ENCODE data around the gene HCAR2. TPM values are rescaled to one million over a fixed set of nuclear protein-coding genes. Genes with fewer than 3 reads are reported as not detected.
"Not testable (repeated sequence)": the region's sequence is repeated elsewhere in the genome, so short reads cannot be mapped to it uniquely, and the experiment has no call there.

The HCAR2 gene
- total RNA-seq, 1 donor from 2014 or later, result not detected

DNA sequence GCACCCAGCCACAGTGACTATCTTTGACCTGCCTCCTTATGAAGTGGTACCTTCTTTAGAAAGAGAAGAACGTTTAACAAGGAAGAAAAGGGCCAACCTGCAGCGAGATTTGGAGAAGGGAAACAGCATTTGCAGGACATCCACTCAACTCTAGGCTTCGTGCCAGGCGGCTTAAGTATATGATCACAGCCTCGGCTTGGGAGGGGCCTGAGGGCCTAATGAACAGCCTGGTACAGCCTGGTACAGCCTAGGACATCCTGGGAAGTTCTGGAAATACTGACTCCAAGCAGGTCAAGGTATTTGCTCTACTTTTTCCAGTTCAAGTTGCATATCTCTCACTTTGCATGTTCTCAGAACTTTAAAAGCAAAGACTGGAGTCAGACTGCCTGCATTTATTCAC lies 16.1 kb downstream of the HCAR2 start:
- no peak overlapping the region for H3K4me3 Mint-ChIP-seq (ENCODE audit: unreplicated experiment)
- no peak for DNase-seq
- no peaks in the 10 kb centered on the region for H3K4me1 Mint-ChIP-seq (ENCODE audit: low read depth, unreplicated experiment)
- H3K27ac Mint-ChIP-seq (ENCODE audit: unreplicated experiment), result no peak overlapping the region
- H3K9me3 Mint-ChIP-seq (ENCODE audit: unreplicated experiment), result no peaks in the 10 kb centered on the region
- TF ChIP-seq CTCF (IDR thresholded peaks at IDR 0.05; ENCODE audit: partially characterized antibody, unreplicated experiment), result no peak
- no peaks in the 10 kb centered on the region for H3K27me3 Mint-ChIP-seq (ENCODE audit: unreplicated experiment)
- no peaks in the 10 kb centered on the region for H3K36me3 Mint-ChIP-seq (ENCODE audit: unreplicated experiment)

DNA sequence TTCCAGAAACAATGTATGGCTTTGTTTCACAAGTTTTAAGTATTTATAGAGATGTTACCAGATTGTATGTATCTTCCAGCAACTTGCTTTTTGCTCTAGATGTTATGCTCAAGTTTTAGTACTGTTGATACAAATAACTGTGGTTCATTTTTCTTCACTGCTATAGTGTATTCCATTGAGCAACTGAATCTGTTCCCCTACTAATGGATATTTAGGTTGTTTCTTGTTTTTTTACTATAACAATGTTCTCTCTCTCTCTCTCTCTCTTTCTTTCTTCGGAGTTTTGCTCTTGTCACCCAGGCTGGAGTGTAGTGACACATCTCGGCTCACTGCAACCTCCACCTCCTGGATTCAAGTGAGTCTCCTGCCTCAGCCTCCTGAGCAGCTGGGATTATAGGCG lies 16.6 kb downstream of the HCAR2 start:
- no peak overlapping the region for H3K4me3 Mint-ChIP-seq (ENCODE audit: unreplicated experiment)
- H3K9me3 Mint-ChIP-seq (ENCODE audit: unreplicated experiment), result no peaks in the 10 kb centered on the region
- no peak for DNase-seq
- no peak overlapping the region for H3K27ac Mint-ChIP-seq (ENCODE audit: unreplicated experiment)
- no peaks in the 10 kb centered on the region for H3K4me1 Mint-ChIP-seq (ENCODE audit: low read depth, unreplicated experiment)
- H3K27me3 Mint-ChIP-seq (ENCODE audit: unreplicated experiment), result no peaks in the 10 kb centered on the region
- H3K36me3 Mint-ChIP-seq (ENCODE audit: unreplicated experiment), result no peaks in the 10 kb centered on the region
- TF ChIP-seq CTCF (IDR thresholded peaks at IDR 0.05; ENCODE audit: partially characterized antibody, unreplicated experiment), result no peak

- Mint-ChIP-seq H3K27me3 (ENCODE audit: unreplicated experiment) (peaks cover 2% of the 10 kb centered on the region), H3K36me3 (ENCODE audit: unreplicated experiment) (no peaks in the 10 kb centered on the region), H3K4me1 (ENCODE audit: low read depth, unreplicated experiment) (no peaks in the 10 kb centered on the region)
Observed at GRCh38 chr12:122684297-122684813, 18.8 kb downstream of the HCAR2 start.

GRCh38 chr12:122681814-122682213 lies 21.3 kb downstream of the HCAR2 start:
- Mint-ChIP-seq H3K27me3 (ENCODE audit: unreplicated experiment) (peaks cover 2% of the 10 kb centered on the region), H3K27ac (ENCODE audit: unreplicated experiment) (no peak overlapping the region)

More at GRCh38 chr12:122684297-122684813, 18.8 kb downstream of the HCAR2 start:
- no peak for DNase-seq
- no peaks in the 10 kb centered on the region for H3K9me3 Mint-ChIP-seq (ENCODE audit: unreplicated experiment)
- no peak overlapping the region for H3K27ac Mint-ChIP-seq (ENCODE audit: unreplicated experiment)
- TF ChIP-seq CTCF (IDR thresholded peaks at IDR 0.05; ENCODE audit: partially characterized antibody, unreplicated experiment), result no peak
- H3K4me3 Mint-ChIP-seq (ENCODE audit: unreplicated experiment), result no peak overlapping the region

GRCh38 chr12:122680989-122681388 lies 22.2 kb downstream of the HCAR2 start:
- not testable (repeated sequence) for H3K27ac Mint-ChIP-seq (ENCODE audit: unreplicated experiment); H3K4me3 Mint-ChIP-seq (ENCODE audit: unreplicated experiment); DNase-seq; H3K4me1 Mint-ChIP-seq (ENCODE audit: low read depth, unreplicated experiment); H3K36me3 Mint-ChIP-seq (ENCODE audit: unreplicated experiment); H3K27me3 Mint-ChIP-seq (ENCODE audit: unreplicated experiment); H3K9me3 Mint-ChIP-seq (ENCODE audit: unreplicated experiment)

More at GRCh38 chr12:122681814-122682213, 21.3 kb downstream of the HCAR2 start:
- Mint-ChIP-seq H3K9me3 (ENCODE audit: unreplicated experiment) (no peaks in the 10 kb centered on the region), H3K4me3 (ENCODE audit: unreplicated experiment) (no peak overlapping the region), H3K36me3 (ENCODE audit: unreplicated experiment) (no peaks in the 10 kb centered on the region), H3K4me1 (ENCODE audit: low read depth, unreplicated experiment) (no peaks in the 10 kb centered on the region)
- DNase-seq, result no peak
- TF ChIP-seq CTCF (IDR thresholded peaks at IDR 0.05; ENCODE audit: partially characterized antibody, unreplicated experiment), result no peak

- not testable (repeated sequence) for H3K27me3 Mint-ChIP-seq (ENCODE audit: unreplicated experiment); H3K27ac Mint-ChIP-seq (ENCODE audit: unreplicated experiment); H3K4me3 Mint-ChIP-seq (ENCODE audit: unreplicated experiment); DNase-seq; H3K4me1 Mint-ChIP-seq (ENCODE audit: low read depth, unreplicated experiment); H3K9me3 Mint-ChIP-seq (ENCODE audit: unreplicated experiment); H3K36me3 Mint-ChIP-seq (ENCODE audit: unreplicated experiment)
Observed at GRCh38 chr12:122676781-122677180, 26.4 kb downstream of the HCAR2 start.

- H3K27ac Mint-ChIP-seq (ENCODE audit: unreplicated experiment); H3K27me3 Mint-ChIP-seq (ENCODE audit: unreplicated experiment); H3K4me1 Mint-ChIP-seq (ENCODE audit: low read depth, unreplicated experiment); DNase-seq; H3K4me3 Mint-ChIP-seq (ENCODE audit: unreplicated experiment); H3K9me3 Mint-ChIP-seq (ENCODE audit: unreplicated experiment); H3K36me3 Mint-ChIP-seq (ENCODE audit: unreplicated experiment): not testable (repeated sequence)
Observed at GRCh38 chr12:122676015-122676414, 27.1 kb downstream of the HCAR2 start.

Data from glutamatergic neuron (in vitro differentiated cells).